ENCODE data around the gene PAK1.
A peak's percentile ranks its signal among the peaks of the same experiment; 100 is the strongest.

Gene PAK1

DNA sequence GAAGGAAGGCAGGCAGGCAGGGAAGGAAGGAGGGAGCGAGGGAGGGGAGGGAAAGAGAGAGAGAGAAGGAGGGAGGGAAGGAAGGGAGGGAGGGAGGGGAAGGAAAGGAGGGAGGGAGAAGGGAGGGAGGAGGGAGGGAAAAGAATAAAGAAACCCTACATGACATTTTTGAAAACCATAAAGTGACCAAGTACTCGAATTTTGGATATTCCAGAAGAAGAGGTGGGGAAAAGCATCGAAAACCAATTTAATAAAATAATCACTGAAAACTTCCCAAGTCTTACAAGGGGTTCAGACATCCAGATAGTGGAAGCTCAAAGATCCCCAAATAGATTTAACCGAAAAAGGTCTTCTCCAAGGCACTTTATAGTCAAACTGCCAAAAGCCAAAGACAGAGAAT, 184.2 kb downstream of the PAK1 start:
- no peak overlapping the region for H3K4me3 ChIP-seq (replicated peaks; ENCODE audit: low read depth, low read length)
- TF ChIP-seq, protein P1, sequence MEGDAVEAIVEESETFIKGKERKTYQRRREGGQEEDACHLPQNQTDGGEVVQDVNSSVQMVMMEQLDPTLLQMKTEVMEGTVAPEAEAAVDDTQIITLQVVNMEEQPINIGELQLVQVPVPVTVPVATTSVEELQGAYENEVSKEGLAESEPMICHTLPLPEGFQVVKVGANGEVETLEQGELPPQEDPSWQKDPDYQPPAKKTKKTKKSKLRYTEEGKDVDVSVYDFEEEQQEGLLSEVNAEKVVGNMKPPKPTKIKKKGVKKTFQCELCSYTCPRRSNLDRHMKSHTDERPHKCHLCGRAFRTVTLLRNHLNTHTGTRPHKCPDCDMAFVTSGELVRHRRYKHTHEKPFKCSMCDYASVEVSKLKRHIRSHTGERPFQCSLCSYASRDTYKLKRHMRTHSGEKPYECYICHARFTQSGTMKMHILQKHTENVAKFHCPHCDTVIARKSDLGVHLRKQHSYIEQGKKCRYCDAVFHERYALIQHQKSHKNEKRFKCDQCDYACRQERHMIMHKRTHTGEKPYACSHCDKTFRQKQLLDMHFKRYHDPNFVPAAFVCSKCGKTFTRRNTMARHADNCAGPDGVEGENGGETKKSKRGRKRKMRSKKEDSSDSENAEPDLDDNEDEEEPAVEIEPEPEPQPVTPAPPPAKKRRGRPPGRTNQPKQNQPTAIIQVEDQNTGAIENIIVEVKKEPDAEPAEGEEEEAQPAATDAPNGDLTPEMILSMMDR (IDR thresholded peaks at IDR 0.05; ENCODE audit: low read depth, low read length, missing control alignments), result no peak
- DNase-seq (ENCODE audit: extremely low read depth, low read depth), result no peak

DNA sequence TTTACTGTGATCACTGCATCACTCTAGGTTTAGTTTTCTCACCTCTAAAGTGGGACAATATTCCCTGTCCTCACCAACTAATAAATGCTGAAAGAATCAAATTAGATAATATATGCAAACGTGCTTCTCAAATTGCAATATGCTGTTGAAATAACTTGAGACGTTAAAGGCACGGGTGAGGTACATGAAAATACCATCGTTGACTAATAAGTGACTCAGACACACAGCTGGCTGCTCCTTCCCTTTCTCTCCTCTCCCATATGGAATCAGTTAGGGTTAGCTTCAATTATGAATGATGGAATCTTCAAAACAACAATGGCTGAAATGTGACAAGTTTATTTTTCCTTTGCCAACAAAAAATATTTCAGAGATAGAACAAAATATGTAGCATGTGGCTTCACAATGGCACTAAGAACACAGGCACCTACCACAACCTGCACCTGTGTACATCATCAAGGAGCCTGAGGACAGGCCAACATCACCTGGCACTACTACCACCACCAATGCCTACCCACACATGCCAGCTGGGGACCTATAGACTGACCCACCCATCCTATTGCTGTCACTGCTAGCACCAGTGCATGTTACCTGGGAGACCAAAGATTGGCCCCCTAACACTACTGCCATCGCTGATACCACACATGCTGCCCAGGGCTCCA, 186.2 kb downstream of the PAK1 start:
- no peak overlapping the region for H3K4me3 ChIP-seq (replicated peaks; ENCODE audit: low read depth, low read length)
- TF ChIP-seq, protein P1 (IDR thresholded peaks at IDR 0.05; ENCODE audit: low read depth, low read length, missing control alignments), result no peak
- peak; percentile 88 for DNase-seq (ENCODE audit: extremely low read depth, low read depth)

DNA sequence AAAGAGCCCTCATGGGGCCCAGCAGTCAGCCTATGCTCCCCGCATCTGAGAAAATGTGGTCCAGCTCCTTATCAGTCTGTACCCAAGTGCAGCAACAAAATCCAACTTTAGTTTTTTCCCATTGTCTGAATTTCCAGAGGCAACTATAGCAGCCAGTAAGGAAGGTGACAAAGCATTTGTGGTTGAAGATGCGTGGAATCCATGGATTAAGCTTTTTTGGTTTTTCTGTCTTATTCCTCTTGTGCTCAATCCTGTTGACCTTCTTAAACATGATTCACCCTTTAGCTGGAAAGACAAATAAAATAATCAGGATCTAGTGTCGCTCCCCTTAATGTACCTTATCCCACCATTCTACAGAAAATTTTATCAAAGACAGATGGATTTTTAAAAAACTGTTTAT, 186.8 kb downstream of the PAK1 start:
- TF ChIP-seq, protein P1 (IDR thresholded peaks at IDR 0.05; ENCODE audit: low read depth, low read length, missing control alignments), result no peak
- no peak overlapping the region for H3K4me3 ChIP-seq (replicated peaks; ENCODE audit: low read depth, low read length)
- no peak for DNase-seq (ENCODE audit: extremely low read depth, low read depth)

DNA sequence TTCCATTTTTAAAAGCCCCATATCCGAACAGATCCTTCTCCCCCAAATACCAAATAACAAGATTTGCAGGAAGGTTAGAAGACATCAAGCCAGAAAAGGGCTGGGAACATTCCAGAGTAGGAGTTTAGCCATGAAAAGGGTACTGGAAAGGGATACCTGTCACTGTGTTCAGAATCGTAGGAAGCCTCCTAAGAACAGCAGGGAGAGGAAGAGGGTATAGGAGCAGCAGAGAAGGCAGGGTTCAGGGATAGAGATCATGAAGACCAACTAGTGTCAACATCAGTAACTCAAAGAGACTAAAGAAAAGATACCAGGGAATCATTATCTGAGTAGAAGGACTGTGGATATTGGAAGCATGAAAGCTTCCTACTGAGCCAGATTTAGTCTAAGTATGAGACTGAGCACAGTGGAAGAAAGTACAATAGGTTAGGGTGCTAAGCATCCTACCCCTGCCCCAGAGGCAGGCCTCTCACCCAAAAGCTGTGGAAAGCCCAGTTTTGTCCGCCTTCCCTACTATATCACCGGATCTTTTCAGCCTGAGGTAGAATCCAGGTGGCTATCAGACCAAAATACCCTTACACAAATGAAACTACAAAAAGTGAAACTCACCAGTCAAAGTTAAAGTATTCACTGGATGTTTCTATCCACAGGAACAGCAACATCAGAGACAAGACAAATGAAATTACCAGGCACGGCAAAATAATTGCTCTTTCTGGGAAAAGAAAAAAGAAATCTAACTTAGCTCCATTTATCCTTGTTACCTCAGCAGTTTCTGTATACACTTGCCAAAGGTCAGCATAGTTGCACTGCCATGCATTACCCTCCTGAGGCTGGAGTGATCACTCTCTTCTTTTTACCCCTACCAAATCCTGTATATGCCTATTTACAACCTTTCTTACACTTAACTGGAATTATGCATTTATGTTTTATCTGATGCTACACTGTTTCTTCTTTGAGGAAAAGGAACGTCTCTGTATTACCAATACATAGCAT, 189.1 kb downstream of the PAK1 start:
- TF ChIP-seq, protein P1 (IDR thresholded peaks at IDR 0.05; ENCODE audit: low read depth, low read length, missing control alignments), result no peak
- no peak for DNase-seq (ENCODE audit: extremely low read depth, low read depth)
- H3K4me3 ChIP-seq (replicated peaks; ENCODE audit: low read depth, low read length), result no peak overlapping the region

DNA sequence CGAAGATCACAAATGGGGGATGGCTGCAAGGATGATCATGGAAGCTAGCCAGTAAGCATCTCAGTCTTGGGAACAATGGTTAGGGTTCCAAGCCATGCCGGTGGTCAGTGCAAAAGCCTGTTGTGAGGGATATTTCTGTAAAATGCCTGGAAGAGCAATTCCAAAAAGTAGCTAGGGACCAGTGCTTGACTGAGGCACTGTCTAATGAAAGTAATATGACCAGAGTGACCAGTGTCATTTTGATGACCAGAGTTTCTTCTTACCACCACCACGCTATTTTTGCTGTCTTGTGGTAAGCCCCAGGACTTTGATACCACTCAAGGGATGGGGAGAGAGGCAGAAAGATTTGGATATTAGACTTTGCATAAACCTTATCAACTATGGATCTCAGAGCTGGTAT, 190.8 kb downstream of the PAK1 start:
- DNase-seq (ENCODE audit: extremely low read depth, low read depth), result no peak
- TF ChIP-seq, protein P1 (IDR thresholded peaks at IDR 0.05; ENCODE audit: low read depth, low read length, missing control alignments), result no peak
- H3K4me3 ChIP-seq (replicated peaks; ENCODE audit: low read depth, low read length), result no peak overlapping the region

DNA sequence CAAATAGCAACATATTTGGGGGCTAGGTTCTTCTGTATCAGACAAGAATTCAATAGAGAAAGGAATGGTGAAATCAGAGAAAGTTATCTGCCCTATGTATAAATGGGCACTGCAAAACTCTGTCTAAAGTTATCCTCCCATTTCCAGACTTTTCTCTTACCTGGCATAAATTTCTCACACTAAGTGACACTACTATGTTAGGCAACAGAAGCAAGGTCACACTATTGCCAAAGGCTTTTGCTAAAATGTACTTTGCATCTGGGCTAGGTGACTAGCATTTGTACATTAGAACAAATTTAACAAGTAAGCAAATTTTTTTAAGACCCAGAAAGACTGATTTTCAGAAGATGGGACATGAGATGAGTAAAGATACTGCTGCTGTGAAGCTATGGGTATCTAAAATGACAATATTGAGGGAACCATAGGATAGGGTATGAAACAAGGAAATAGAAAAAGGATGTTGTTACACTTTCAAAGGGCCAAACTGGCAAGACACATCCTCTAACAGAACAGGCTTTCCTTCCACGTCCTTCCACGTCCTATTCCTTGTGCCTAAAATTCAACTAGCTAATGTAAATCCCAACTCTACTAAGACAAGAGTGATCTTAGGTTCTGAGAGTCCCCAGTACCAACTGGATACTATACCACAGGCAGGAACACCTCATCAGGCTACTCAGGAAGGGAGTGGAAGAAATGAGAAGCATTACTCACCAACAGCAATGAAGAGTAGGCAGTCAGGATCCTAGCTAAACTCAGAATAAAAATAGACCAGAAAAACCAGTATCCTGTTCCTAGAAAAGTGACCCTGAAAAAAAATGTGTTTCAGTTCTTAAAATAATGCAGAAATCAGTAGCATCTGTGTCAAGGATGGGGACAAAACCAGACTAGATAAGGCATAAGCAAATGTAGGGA, 195.0 kb downstream of the PAK1 start:
- TF ChIP-seq, protein P1 (IDR thresholded peaks at IDR 0.05; ENCODE audit: low read depth, low read length, missing control alignments), result no peak
- no peak overlapping the region for H3K4me3 ChIP-seq (replicated peaks; ENCODE audit: low read depth, low read length)
- no peak for DNase-seq (ENCODE audit: extremely low read depth, low read depth)
